SU-DHL-6 (cell line): ENCODE measurements around the gene GIT2.

Experiments
- H2AFZ ChIP-seq: fragments of 200-600 bp; sonication (generic); 2 replicates; pipeline ENCODE4 v1.6.1; 2014; ENCODE audit warnings: low read depth, mild to moderate bottlenecking, moderate library complexity, mixed read lengths, antibody characterized with exemption, low read length; ENCODE audit not compliant: severe bottlenecking
- H3F3A ChIP-seq: fragments of 200-600 bp; shearing (Covaris generic); 2 replicates; pipeline ENCODE4 v1.6.0; 2016; ENCODE audit warnings: antibody characterized with exemption, mild to moderate bottlenecking; ENCODE audit not compliant: insufficient read depth
- H3K27ac ChIP-seq: fragments of 200-600 bp; sonication (generic); 2 replicates; pipeline ENCODE4 v1.5.1; 2016; ENCODE audit warnings: low read depth, mild to moderate bottlenecking, low read length, moderate library complexity, mixed read lengths
- H3K27me3 ChIP-seq: fragments of 200-600 bp; sonication (generic), shearing (Covaris generic); 2 replicates; pipeline ENCODE4 v1.6.0; 2014; ENCODE audit warnings: mild to moderate bottlenecking, low read length
- H3K36me3 ChIP-seq: fragments of 200-600 bp; sonication (generic); 2 replicates; pipeline ENCODE4 v1.6.1; 2014; ENCODE audit warnings: mild to moderate bottlenecking, low read length, mixed read lengths
- H3K4me2 ChIP-seq: fragments of 300-600, 200-600 bp; shearing (Covaris generic), sonication (generic); 2 replicates; pipeline ENCODE4 v1.6.0; 2014; ENCODE audit warnings: low read length, low read depth, mild to moderate bottlenecking; ENCODE audit not compliant: poor library complexity, severe bottlenecking
- H3K4me3 ChIP-seq: fragments of 200-600 bp; sonication (generic); 2 replicates; pipeline ENCODE4 v1.5.1; 2014; ENCODE audit warnings: antibody characterized with exemption, low read length, mild to moderate bottlenecking, mixed read lengths; ENCODE audit not compliant: insufficient read depth, poor library complexity, severe bottlenecking
- H3K79me2 ChIP-seq: fragments of 200-600 bp; sonication (generic); 2 replicates; pipeline ENCODE4 v1.6.1; 2014; ENCODE audit warnings: mild to moderate bottlenecking, low read length, moderate library complexity; ENCODE audit not compliant: insufficient read depth
- H3K9ac ChIP-seq: fragments of 200-600 bp; sonication (generic); 2 replicates; pipeline ENCODE4 v1.7.0; 2014; ENCODE audit warnings: mild to moderate bottlenecking, low read length
- H3K9me2 ChIP-seq: fragments of 200-600 bp; sonication (generic); replicated peaks from 2 replicates; pipeline ENCODE4 v1.6.1; 2014; ENCODE audit warnings: low read length; ENCODE audit not compliant: insufficient read depth
- H3K9me3 ChIP-seq: fragments of 200-600 bp; sonication (generic); 2 replicates; pipeline ENCODE4 v1.6.1; 2014; ENCODE audit warnings: low read length, mixed read lengths; ENCODE audit not compliant: insufficient read depth
- H4K20me1 ChIP-seq: fragments of 200-600 bp; sonication (generic); 2 replicates; pipeline ENCODE4 v1.6.1; 2014; ENCODE audit warnings: low read depth, mild to moderate bottlenecking, antibody characterized with exemption, low read length, moderate library complexity, mixed read lengths
- EZH2phosphoT487 ChIP-seq: fragments of 200-600 bp; sonication (generic), shearing (Covaris generic); conservative IDR thresholded peaks from 2 replicates; pipeline ENCODE4 v1.6.1; 2018; ENCODE audit warnings: mild to moderate bottlenecking, antibody characterized with exemption, low read length, moderate library complexity, mixed read lengths
- TF ChIP-seq, protein P1 (sequence below): fragments of 200-600 bp; sonication (generic); IDR thresholded peaks from one replicate; pipeline ENCODE4 v1.5.1; 2017; ENCODE audit warnings: antibody characterized with exemption, mild to moderate bottlenecking, low read length, moderate library complexity; ENCODE audit not compliant: insufficient read depth, poor library complexity, severe bottlenecking

The GIT2 gene

DNA sequence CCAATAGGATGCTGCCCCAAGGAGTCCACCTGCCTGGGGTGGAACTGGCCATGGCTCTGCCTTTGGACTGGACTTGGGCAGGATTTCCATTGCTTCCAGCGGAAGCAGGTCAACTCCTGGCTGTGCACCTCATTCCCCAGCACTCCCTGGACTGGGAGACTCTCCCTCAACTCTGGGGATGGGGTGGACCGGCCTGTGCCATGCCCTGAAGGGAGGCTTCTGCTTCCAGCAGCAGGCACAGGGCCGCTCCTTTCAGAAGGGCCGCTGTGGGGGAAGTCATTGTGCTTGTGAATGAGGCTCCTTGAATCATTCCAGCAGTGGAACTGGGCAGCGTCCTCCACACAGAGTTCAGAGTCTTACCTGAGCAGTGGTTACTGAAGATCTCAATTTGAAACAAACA is 73.1 kb downstream of the GIT2 start:
- no peak overlapping the region for H2AFZ ChIP-seq
- H3K36me3 ChIP-seq: no peaks in the 10 kb centered on the region
- H3K27me3 ChIP-seq: no peaks in the 10 kb centered on the region
- H3K4me2 ChIP-seq: no peak overlapping the region
- H3K27ac ChIP-seq: no peak overlapping the region
- H3F3A ChIP-seq: no peaks in the 10 kb centered on the region
- H3K9me2 ChIP-seq: no peaks in the 10 kb centered on the region
- no peak overlapping the region for H3K4me3 ChIP-seq
- no peaks in the 10 kb centered on the region for H4K20me1 ChIP-seq
- TF ChIP-seq, protein P1, sequence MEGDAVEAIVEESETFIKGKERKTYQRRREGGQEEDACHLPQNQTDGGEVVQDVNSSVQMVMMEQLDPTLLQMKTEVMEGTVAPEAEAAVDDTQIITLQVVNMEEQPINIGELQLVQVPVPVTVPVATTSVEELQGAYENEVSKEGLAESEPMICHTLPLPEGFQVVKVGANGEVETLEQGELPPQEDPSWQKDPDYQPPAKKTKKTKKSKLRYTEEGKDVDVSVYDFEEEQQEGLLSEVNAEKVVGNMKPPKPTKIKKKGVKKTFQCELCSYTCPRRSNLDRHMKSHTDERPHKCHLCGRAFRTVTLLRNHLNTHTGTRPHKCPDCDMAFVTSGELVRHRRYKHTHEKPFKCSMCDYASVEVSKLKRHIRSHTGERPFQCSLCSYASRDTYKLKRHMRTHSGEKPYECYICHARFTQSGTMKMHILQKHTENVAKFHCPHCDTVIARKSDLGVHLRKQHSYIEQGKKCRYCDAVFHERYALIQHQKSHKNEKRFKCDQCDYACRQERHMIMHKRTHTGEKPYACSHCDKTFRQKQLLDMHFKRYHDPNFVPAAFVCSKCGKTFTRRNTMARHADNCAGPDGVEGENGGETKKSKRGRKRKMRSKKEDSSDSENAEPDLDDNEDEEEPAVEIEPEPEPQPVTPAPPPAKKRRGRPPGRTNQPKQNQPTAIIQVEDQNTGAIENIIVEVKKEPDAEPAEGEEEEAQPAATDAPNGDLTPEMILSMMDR: no peak
- TF ChIP-seq EZH2phosphoT487: no peak
- no peaks in the 10 kb centered on the region for H3K9me3 ChIP-seq
- H3K9ac ChIP-seq: no peak overlapping the region
- no peaks in the 10 kb centered on the region for H3K79me2 ChIP-seq

DNA sequence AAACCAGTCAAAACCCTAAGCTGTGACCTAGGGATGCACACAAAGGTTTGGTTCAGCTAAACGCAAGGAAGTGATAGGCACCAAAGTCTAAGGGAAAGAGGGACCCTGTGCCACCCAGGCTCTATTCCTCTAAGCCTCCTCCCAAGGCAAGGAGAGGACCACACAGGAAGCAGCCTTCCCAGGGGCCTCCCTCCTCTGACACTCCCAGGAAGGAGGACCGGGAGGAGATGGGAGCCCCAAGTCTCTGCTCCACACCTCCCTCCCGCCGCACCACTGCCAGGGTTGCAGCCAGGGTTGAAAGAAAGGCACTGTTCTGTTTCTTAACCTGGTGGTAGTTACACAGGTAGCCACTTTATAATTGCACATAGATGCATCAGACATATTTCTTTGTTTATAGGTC is 74.2 kb downstream of the GIT2 start:
- TF ChIP-seq EZH2phosphoT487: no peak
- TF ChIP-seq, protein P1: no peak
- Histone ChIP-seq H3K9ac (no peak overlapping the region), H2AFZ (no peak overlapping the region)

DNA sequence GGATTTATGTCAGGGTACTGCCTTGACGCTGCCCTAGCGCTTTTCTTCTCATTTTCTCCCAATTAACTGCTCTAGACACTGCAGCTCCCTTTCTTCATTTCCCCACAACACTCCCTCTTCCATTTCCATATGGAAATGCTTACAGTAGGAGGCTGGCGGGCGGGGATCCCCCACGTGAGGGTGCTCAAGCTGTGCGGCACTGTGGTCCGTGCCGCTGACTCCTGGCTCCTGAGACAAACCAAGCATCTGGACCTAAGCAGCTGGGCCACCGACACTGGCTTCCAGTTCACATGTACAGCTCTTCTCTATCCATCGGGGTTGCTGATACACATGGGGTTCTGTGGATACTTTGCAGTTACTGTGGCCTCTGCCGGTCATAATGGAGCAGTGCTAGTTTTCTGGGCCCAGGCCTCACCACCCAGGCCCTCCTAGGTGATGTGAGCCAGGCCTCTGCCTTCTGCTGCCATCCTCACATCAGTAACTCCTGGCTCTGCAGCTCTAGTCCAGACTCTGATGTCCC is 75.8 kb downstream of the GIT2 start:
- Histone ChIP-seq H2AFZ (no peak overlapping the region), H3K27ac (no peak overlapping the region), H3K79me2 (no peaks in the 10 kb centered on the region), H3K4me2 (no peak overlapping the region), H3K27me3 (no peaks in the 10 kb centered on the region), H4K20me1 (no peaks in the 10 kb centered on the region), H3K36me3 (peaks cover 4% of the 10 kb centered on the region; the same call in 1 of the 2 replicates), H3K9me3 (no peaks in the 10 kb centered on the region), H3K9me2 (no peaks in the 10 kb centered on the region), H3K4me3 (no peak overlapping the region), H3K9ac (no peak overlapping the region), H3F3A (no peaks in the 10 kb centered on the region)
- TF ChIP-seq, protein P1: no peak
- TF ChIP-seq EZH2phosphoT487: no peak

More for the DNA sequence above, 74.2 kb downstream of the GIT2 start:
- Histone ChIP-seq H3K4me3 (no peak overlapping the region), H3F3A (no peaks in the 10 kb centered on the region), H3K4me2 (no peak overlapping the region), H3K9me3 (no peaks in the 10 kb centered on the region), H4K20me1 (no peaks in the 10 kb centered on the region), H3K36me3 (no peaks in the 10 kb centered on the region), H3K27me3 (no peaks in the 10 kb centered on the region), H3K9me2 (no peaks in the 10 kb centered on the region), H3K79me2 (no peaks in the 10 kb centered on the region), H3K27ac (no peak overlapping the region)

DNA sequence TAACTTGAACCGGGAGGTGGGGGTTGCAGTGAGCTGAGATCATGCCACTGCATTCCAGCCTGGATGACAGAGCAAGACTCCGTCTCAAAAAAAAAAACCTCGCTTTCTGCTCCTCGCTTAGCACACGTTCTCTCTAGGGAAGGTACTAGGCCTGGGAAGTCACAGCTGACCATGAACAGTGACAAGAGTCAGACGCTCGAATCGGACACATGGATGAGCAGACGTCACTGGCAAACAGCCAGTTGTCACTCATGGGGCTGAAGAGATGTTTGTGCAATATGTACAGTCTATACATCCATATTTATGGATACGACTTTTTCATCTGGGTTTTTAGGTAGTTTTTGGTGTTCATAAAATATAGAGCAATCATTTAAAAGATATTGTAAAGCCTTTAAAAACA is 76.7 kb downstream of the GIT2 start:
- H3K27me3 ChIP-seq: no peaks in the 10 kb centered on the region
- H3K9ac ChIP-seq: no peak overlapping the region
- no peak overlapping the region for H3K4me2 ChIP-seq
- H3F3A ChIP-seq: no peaks in the 10 kb centered on the region
- TF ChIP-seq EZH2phosphoT487: no peak
- TF ChIP-seq, protein P1: no peak
- no peaks in the 10 kb centered on the region for H3K9me3 ChIP-seq
- H3K4me3 ChIP-seq: no peak overlapping the region
- H3K27ac ChIP-seq: no peak overlapping the region
- H3K79me2 ChIP-seq: no peaks in the 10 kb centered on the region
- H3K36me3 ChIP-seq: peaks cover 4% of the 10 kb centered on the region; the same call in 1 of the 2 replicates
- H4K20me1 ChIP-seq: no peaks in the 10 kb centered on the region
- no peaks in the 10 kb centered on the region for H3K9me2 ChIP-seq
- H2AFZ ChIP-seq: no peak overlapping the region
